ENCODE data around the gene DHX8.

The DHX8 gene

DNA sequence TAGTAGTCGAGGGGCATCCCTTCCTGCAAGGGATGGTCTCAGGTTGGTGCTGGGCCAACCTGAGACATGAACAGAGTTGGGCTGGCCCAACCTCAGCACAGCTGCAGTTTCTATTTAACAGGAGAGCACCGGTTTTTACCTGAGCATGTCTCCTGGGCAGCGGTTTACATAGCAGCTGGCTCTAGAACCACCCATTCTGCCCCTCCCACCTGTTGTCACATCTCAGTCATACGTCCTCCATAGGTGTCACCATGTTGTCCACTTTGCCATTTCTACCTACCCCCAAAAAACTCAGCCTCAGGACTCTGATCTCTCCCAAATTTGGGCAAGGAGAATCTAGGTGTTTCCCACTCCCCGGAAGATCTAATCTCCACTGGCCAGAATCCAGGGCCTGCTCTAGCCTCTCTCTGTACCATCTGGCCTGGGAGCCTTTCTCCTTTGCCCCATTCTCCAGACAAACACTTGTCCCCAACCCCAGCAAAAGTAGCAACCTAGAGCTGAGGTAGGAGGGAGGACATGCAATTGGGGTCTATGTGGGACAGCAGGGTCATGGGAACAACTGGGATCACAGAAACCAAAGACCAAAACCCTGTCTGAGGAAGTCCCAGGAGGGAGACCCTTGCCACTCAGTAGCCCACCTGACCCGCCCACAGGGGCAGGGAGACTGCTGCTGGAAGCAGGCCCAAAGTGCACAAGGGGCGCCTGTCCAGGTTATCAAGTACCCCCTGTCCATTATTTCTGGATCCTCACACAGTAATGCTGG is 43.3 kb downstream of the DHX8 start:
- DNase-seq: no peak

- no peak for DNase-seq
Measured at GRCh38 chr17:43528319-43528987, 44.7 kb downstream of the DHX8 start.

DNA sequence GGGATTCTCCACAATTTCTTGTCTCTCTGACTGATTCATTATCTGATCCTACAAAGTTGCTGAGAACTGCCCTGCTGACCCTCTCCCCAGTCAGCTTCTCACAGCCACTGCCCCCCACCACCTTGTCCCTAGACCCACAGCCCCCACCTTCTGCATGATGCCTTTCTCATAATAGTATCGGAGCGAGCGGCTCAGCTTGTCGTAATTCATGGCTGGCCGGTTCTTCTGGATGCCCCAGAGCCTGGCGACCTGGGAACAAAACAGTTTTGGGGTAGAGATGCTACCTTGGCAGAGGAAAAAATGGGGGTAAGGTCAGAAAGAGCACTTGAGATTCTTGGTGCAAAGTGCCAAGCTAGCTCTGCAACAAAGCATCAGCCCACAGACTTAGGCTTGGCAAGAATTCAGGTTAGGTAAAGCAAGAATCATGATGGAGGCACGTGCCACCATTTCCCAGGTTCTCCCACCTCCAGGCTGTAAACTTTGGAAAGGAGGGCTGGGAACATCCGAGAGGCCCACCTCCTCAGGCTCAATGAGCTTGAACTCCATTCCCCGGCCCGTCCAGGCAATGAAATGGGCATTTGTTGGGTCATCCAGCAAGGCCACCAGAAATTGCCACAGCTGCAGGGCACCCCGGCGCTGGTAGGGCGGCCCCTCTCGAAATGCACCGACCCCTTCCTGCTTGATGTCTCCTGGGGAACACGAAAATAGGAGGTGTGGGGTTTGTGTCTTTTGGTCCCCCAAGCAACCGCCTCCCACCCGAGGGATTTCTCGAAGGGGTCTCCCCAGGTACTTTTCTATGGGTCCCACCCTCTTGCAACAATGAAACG is 45.4 kb downstream of the DHX8 start:
- DNase-seq: no peak

DNA sequence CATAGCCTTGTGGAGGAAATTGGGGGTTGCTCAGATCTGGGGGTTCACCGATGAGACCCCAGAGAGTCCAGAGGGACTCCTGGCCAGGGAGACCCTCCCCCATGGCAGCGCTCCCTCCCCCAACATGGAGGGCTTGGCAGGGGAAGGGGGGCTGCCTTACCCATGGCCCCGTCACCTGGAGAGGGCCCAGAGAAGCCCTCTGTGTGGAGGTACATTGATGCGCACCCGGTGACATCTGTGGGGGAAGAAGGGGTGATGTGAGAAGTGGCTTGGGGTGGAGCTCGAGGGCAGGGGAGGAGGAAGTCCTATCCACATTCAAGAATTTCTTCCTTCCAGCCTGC is 46.1 kb downstream of the DHX8 start:
- DNase-seq: no peak

GRCh38 chr17:43530288-43531081 is 46.7 kb downstream of the DHX8 start:
- no peak for DNase-seq

GRCh38 chr17:43531082-43531378 is 47.3 kb downstream of the DHX8 start:
- no peak for DNase-seq

DNA sequence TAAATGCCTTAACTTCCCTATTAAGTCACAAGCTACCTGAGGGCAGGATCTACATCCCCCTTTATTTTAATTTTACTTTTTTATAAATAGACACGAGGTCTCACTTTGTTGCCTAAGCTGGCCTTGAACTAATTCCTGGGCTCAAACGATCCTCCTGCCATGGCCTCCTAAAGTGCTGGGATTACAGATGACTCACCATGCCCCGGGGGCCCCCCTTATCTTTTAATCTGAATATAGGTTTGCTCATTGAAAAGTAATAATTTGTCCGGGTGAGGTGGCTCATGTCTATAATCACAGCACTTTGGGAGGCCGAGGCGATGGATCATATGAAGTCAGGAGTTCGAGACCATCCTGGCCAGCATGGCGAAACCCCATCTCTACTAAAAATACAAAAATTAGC is 48.2 kb downstream of the DHX8 start:
- DNase-seq: no peak

DNA sequence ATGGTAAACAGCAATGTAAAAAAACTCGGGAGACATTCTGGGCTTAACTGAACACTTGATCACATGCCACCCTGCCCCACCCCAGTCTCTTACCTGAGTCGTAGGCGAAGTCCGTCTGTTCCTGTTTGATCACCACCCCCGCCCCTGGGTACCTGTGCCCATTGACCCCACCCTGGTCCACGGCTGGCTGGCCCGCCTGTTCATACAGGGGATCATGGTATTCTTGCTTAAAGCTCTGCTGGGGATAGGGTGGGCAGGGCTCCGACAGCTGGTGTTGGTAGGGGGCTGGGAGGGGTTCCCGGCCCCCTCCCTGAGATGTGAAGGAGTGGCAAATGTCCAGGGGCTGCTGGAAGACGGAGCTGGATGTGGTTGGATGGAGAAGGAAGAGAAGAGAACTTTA is 48.8 kb downstream of the DHX8 start:
- DNase-seq: no peak

GRCh38 chr17:43533699-43534098 is 49.9 kb downstream of the DHX8 start:
- no peak for DNase-seq

- DNase-seq: no peak
Measured at GRCh38 chr17:43534909-43535308, 51.1 kb downstream of the DHX8 start.

DNA sequence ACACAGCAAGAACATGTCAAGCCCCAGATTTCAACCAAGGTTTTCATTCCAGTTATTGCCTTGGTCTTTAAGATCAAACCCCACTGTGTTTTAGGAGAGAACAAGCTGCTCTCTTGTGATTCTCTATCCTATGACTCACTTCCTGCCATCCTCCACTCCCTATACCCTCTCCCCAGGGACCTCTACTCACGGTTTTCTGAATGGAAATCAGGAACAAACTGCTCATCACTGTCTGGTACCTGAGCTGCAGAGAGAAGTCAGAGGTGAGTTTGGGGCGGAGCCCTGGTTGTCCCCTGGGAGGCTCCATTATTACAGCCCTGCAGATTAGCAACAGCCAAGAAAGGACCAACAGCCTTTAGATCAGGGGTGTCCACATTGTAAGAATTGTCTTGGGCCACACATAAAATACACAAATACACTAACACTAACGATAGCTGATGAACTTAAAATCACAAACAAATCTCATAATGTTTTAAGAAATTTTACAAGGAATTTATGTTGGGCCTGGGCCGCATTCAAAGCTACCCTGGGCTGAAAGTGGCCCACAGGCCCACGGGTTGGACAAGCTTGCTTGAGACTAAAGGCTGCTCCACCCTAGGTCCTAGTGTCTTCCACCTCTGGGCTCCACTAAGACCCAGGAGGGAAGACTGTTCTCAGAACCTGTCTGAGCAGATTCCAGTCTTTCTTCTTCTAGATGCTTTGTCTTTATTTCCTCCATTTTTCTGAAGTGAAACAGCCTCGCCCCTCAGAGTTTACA is 52.6 kb downstream of the DHX8 start:
- no peak for DNase-seq

- no peak for DNase-seq
Measured at GRCh38 chr17:43540821-43541674, 57.3 kb downstream of the DHX8 start.

DNA sequence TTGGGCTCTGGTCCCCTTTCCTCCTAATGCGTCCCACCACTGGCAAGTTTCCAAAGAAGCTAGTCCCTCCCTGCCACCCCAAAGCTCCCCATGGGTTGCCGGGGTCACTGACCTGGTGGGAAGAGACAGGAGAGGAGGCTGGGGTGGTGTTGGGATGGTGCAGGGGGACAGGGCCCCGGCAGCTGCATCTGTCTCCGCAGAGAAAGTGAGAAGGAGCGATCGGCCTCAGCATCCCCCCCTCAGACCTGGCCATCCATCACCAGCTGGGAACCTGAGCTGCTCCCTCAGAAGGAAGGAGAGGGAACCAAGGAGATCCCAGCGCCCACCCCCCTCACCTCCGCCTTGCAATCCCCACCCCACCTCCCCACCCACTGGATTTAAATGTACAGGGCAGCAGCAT is 59.1 kb downstream of the DHX8 start:
- DNase-seq: no peak

DNA sequence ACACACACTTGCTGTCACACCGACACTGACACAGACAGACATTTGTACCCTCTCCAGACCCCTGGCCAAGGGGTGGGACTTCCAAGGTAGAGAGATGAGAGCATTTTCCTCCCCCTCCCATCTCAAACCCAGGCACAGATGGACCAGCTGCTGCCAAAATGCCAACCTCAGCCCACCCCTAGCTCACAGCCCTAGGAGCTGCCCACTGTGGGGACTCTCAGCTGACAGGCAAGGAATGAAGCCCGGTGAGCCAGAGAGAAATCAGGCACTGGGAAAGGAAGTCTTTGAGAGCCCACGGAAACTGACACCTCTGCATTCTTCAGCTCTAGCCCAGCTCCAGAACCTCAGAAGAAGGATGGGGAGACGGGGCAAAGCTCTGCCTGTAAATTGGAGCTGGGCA is 59.5 kb downstream of the DHX8 start:
- no peak for DNase-seq

GRCh38 chr17:43543771-43544575 is 60.2 kb downstream of the DHX8 start:
- no peak for DNase-seq

DNA sequence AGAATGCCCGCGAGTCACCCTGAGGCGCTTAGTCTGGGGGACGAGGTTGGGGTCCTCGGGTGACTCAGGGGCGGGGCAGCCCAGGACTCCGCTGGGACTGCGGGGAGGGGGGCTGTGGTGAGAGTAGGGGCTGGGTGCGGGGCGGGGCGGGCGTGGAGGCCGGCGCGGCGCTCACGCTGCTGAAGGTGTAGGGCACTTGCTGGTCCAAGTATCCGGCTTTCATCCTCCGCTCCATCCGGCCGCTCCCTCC is 61.5 kb downstream of the DHX8 start:
- DNase-seq: no peak

GRCh38 chr17:43546319-43547188 is 62.8 kb downstream of the DHX8 start, which contains the start of gene ETV4:
TSS of gene ETV4 (minus strand) at chr17:43546340. CDS start at chr17:43545617, 723 bp downstream.
- peak; percentile 76 to 83 for DNase-seq

GRCh38 chr17:43547189-43547550 is 63.4 kb downstream of the DHX8 start:
- no peak for DNase-seq

DNA sequence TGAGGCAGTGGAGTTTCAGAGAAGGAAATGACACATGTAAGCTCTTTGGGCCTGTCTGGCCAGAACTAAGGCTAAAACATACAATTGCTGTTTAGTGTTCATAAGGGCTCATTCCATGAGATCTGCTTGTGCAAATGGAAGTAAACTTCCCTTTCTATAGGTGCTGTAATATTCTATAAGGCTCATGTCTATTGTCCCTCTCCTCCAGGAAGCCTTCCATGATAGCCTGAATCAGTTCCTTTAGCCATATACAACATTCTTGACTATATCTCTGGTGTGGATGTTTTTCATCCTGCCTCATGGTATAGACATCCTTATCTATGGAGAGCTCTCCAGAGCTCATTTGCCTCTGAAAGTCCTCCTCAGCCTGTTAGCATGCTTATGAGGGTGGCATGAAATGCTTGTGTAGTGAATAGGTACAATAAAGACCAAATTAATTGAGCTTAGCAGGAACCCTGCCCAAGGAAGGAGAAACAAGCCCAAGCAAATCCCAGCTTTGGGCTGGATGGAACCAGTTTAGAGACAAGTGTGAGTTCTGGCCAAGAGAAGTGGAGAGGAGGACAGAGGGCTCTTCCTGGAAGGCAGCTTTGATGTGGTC is 64.0 kb downstream of the DHX8 start:
- no peak for DNase-seq

All from hippocampal formation (tissue), 2 donors.